Osteocyte (in vitro differentiated cells): ENCODE measurements around the gene SASS6. TPM values are rescaled to one million over a fixed set of nuclear protein-coding genes. Genes with fewer than 3 reads are reported as not detected.

ENCODE experiments used
- DNase-seq: peaks from one replicate; pipeline ENCODE4 v3.0.0; 2021; ENCODE audit warnings: mixed read lengths; ENCODE audit not compliant: unreplicated experiment; ENCODE audit errors: extremely low spot score
- H3K27ac Mint-ChIP-seq: one replicate; pipeline ENCODE4 v1.8.0; 2021; ENCODE audit warnings: mild to moderate bottlenecking, mixed read lengths; ENCODE audit not compliant: unreplicated experiment
- H3K27me3 Mint-ChIP-seq: one replicate; pipeline ENCODE4 v1.8.0; 2021; ENCODE audit warnings: mixed read lengths; ENCODE audit not compliant: unreplicated experiment
- H3K36me3 Mint-ChIP-seq: one replicate; pipeline ENCODE4 v1.8.0; 2021; ENCODE audit warnings: mixed read lengths; ENCODE audit not compliant: unreplicated experiment
- H3K4me1 Mint-ChIP-seq: one replicate; pipeline ENCODE4 v1.8.0; 2021; ENCODE audit warnings: mixed read lengths; ENCODE audit not compliant: unreplicated experiment
- H3K4me3 Mint-ChIP-seq: one replicate; pipeline ENCODE4 v1.8.0; 2021; ENCODE audit warnings: mild to moderate bottlenecking, moderate library complexity, mixed read lengths; ENCODE audit not compliant: unreplicated experiment
- H3K9me3 Mint-ChIP-seq: one replicate; pipeline ENCODE4 v1.8.0; 2021; ENCODE audit warnings: mixed read lengths; ENCODE audit not compliant: unreplicated experiment
- CTCF ChIP-seq: fragments of 200-600 bp; sonication (generic); IDR thresholded peaks from 2 replicates; pipeline ENCODE4 v1.5.0; 2021; ENCODE audit warnings: antibody characterized with exemption, mild to moderate bottlenecking, moderate library complexity
- total RNA-seq: library from RNA; stranded (reverse); gene quantifications from 2 replicates; pipeline ENCODE4 v1.2.1, GENCODE V29; 2021

The SASS6 gene
- total RNA-seq, 1 donor from 2014 or later = 3.2 TPM

- Mint-ChIP-seq H3K27me3 (no peaks in the 10 kb centered on the region), H3K36me3 (peaks cover 54% of the 10 kb centered on the region), H3K4me1 (no peaks in the 10 kb centered on the region), H3K27ac (no peak overlapping the region), H3K9me3 (no peaks in the 10 kb centered on the region), H3K4me3 (no peak overlapping the region)
- TF ChIP-seq CTCF = no peak
- DNase-seq = no peak
These were observed 59.2 kb downstream of the SASS6 start for GRCh38 chr1:100073531-100073930.

- H3K27ac Mint-ChIP-seq = no peak overlapping the region
- H3K27me3 Mint-ChIP-seq = no peaks in the 10 kb centered on the region
- H3K9me3 Mint-ChIP-seq = no peaks in the 10 kb centered on the region
- peaks cover 5% of the 10 kb centered on the region for H3K4me1 Mint-ChIP-seq
- no peak for TF ChIP-seq CTCF
- H3K36me3 Mint-ChIP-seq = peaks cover 59% of the 10 kb centered on the region
- no peak overlapping the region for H3K4me3 Mint-ChIP-seq
- no peak for DNase-seq
These were observed 62.4 kb downstream of the SASS6 start for GRCh38 chr1:100070201-100070939.

- no peaks in the 10 kb centered on the region for H3K27me3 Mint-ChIP-seq
- peaks cover 55% of the 10 kb centered on the region for H3K36me3 Mint-ChIP-seq
- no peaks in the 10 kb centered on the region for H3K9me3 Mint-ChIP-seq
- peak overlapping the region; percentile 65 for H3K27ac Mint-ChIP-seq
- H3K4me1 Mint-ChIP-seq = peaks cover 15% of the 10 kb centered on the region
- no peak overlapping the region for H3K4me3 Mint-ChIP-seq
- DNase-seq = no peak
- TF ChIP-seq CTCF = no peak
These were observed 66.8 kb downstream of the SASS6 start for GRCh38 chr1:100065969-100066227.

GRCh38 chr1:100065183-100065968 is 67.4 kb downstream of the SASS6 start:
- DNase-seq = no peak
- H3K36me3 Mint-ChIP-seq = peaks cover 59% of the 10 kb centered on the region

More at GRCh38 chr1:100065183-100065968, 67.4 kb downstream of the SASS6 start:
- Mint-ChIP-seq H3K27me3 (no peaks in the 10 kb centered on the region), H3K27ac (peak overlapping the region; percentile 65), H3K9me3 (no peaks in the 10 kb centered on the region), H3K4me1 (peaks cover 15% of the 10 kb centered on the region), H3K4me3 (no peak overlapping the region)
- TF ChIP-seq CTCF = no peak
